ENCODE data around the gene HAUS2.

- TF ChIP-seq CTCF (IDR thresholded peaks at IDR 0.05; ENCODE audit: insufficient read depth, low read depth, low read length) (no peak), EZH2 (IDR thresholded peaks at IDR 0.05; ENCODE audit: insufficient read depth, low read length) (no peak)
These were observed 55.3 kb downstream of the HAUS2 start for GRCh38 chr15:42603978-42604377.
